H9 (cell line): ENCODE data around the gene POLR3H. TPM values are rescaled to one million over a fixed set of nuclear protein-coding genes. Genes with fewer than 3 reads are reported as not detected.

Experiments used
- DNase-seq: peaks from one replicate; pipeline ENCODE4 v3.0.0-alpha.2; 2017
- H2AFZ ChIP-seq: one replicate; pipeline ENCODE4 v1.6.1; 2013; ENCODE audit warnings: mild to moderate bottlenecking, low read length, control low read depth, moderate library complexity
- H2AK5ac ChIP-seq: 2 replicates; pipeline ENCODE4 v1.6.1; 2013; ENCODE audit warnings: low read length, control low read depth, mixed read lengths; ENCODE audit not compliant: insufficient read length
- H2BK120ac ChIP-seq: one replicate; pipeline ENCODE4 v1.6.1; 2013; ENCODE audit warnings: low read depth, mild to moderate bottlenecking, low read length, control low read depth, inconsistent platforms; ENCODE audit not compliant: poor library complexity, severe bottlenecking
- H2BK12ac ChIP-seq: 2 replicates; pipeline ENCODE4 v1.6.1; 2013; ENCODE audit warnings: low read length, control low read depth, mixed read lengths, low read depth; ENCODE audit not compliant: insufficient read length
- H2BK15ac ChIP-seq: 2 replicates; pipeline ENCODE4 v1.6.1; 2013; ENCODE audit warnings: low read depth, low read length, control low read depth
- H2BK20ac ChIP-seq: one replicate; pipeline ENCODE4 v1.6.1; 2013; ENCODE audit warnings: low read depth, mild to moderate bottlenecking, low read length, control low read depth, inconsistent platforms; ENCODE audit not compliant: poor library complexity, severe bottlenecking
- H2BK5ac ChIP-seq: 2 replicates; pipeline ENCODE4 v1.6.1; 2013; ENCODE audit warnings: low read length, control low read depth, mixed read lengths; ENCODE audit not compliant: insufficient read length
- H3K14ac ChIP-seq: 2 replicates; pipeline ENCODE4 v1.6.1; 2013; ENCODE audit warnings: low read length, control low read depth; ENCODE audit not compliant: insufficient read depth
- H3K18ac ChIP-seq: 2 replicates; pipeline ENCODE4 v1.6.1; 2013; ENCODE audit warnings: low read depth, mild to moderate bottlenecking, mixed read lengths, low read length, control low read depth; ENCODE audit not compliant: insufficient read length
- H3K23ac ChIP-seq: 2 replicates; pipeline ENCODE4 v1.6.1; 2013; ENCODE audit warnings: low read length, control low read depth, mixed read lengths, low read depth; ENCODE audit not compliant: insufficient read length
- H3K23me2 ChIP-seq: 2 replicates; pipeline ENCODE4 v1.6.1; 2013; ENCODE audit warnings: low read depth, mild to moderate bottlenecking, mixed read lengths, low read length, control low read depth; ENCODE audit not compliant: insufficient read length, poor library complexity, severe bottlenecking
- H3K27ac ChIP-seq: 2 replicates; pipeline ENCODE4 v1.5.1; 2013; ENCODE audit warnings: low read length, control low read depth, mixed read lengths, low read depth; ENCODE audit not compliant: insufficient read length
- H3K27me3 ChIP-seq: 2 replicates; pipeline ENCODE4 v1.6.1; 2013; ENCODE audit warnings: low read length, control low read depth, inconsistent platforms; ENCODE audit not compliant: insufficient read depth
- H3K4ac ChIP-seq: 2 replicates; pipeline ENCODE4 v1.6.1; 2013; ENCODE audit warnings: low read depth, mild to moderate bottlenecking, control low read depth, inconsistent platforms, low read length, moderate library complexity
- H3K4me1 ChIP-seq: 2 replicates; pipeline ENCODE4 v1.6.1; 2013; ENCODE audit warnings: low read length, control low read depth, inconsistent platforms; ENCODE audit not compliant: insufficient read depth
- H3K4me2 ChIP-seq: 2 replicates; pipeline ENCODE4 v1.6.1; 2013; ENCODE audit warnings: low read length, control low read depth, mixed read lengths; ENCODE audit not compliant: insufficient read length, insufficient read depth
- H3K56ac ChIP-seq: 2 replicates; pipeline ENCODE4 v1.6.1; 2013; ENCODE audit warnings: low read depth, mild to moderate bottlenecking, mixed read lengths, low read length, control low read depth; ENCODE audit not compliant: insufficient read length
- H3K79me1 ChIP-seq: 2 replicates; pipeline ENCODE4 v1.6.1; 2013; ENCODE audit warnings: low read depth, mild to moderate bottlenecking, moderate library complexity, low read length, control low read depth, inconsistent platforms; ENCODE audit not compliant: insufficient read depth, poor library complexity, severe bottlenecking
- H3K79me2 ChIP-seq: 2 replicates; pipeline ENCODE4 v1.6.1; 2013; ENCODE audit warnings: low read length, control low read depth, inconsistent platforms; ENCODE audit not compliant: insufficient read depth
- H3K9ac ChIP-seq: 2 replicates; pipeline ENCODE4 v1.6.1; 2013; ENCODE audit warnings: low read length, control low read depth, mixed read lengths; ENCODE audit not compliant: insufficient read length; ENCODE audit errors: extremely low read depth
- H3K9me3 ChIP-seq: one replicate; pipeline ENCODE4 v1.6.1; 2013; ENCODE audit warnings: low read depth, low read length, inconsistent platforms; ENCODE audit not compliant: control insufficient read depth
- H3T11ph ChIP-seq: one replicate; pipeline ENCODE4 v1.6.1; 2013; ENCODE audit warnings: mild to moderate bottlenecking, low read length, control low read depth, inconsistent platforms
- H4K20me1 ChIP-seq: one replicate; pipeline ENCODE4 v1.6.1; 2013; ENCODE audit not compliant: control insufficient read depth, insufficient read length, insufficient read depth
- H4K5ac ChIP-seq: 2 replicates; pipeline ENCODE4 v1.6.1; 2013; ENCODE audit warnings: low read depth, mild to moderate bottlenecking, mixed read lengths, low read length, control low read depth; ENCODE audit not compliant: insufficient read length
- H4K8ac ChIP-seq: replicated peaks from 2 replicates; pipeline ENCODE4 v1.6.1; 2013; ENCODE audit warnings: low read length, control low read depth, mixed read lengths, low read depth; ENCODE audit not compliant: insufficient read length
- H4K91ac ChIP-seq: 2 replicates; pipeline ENCODE4 v1.6.1; 2013; ENCODE audit warnings: low read depth, mild to moderate bottlenecking, moderate library complexity, mixed read lengths, low read length, control low read depth; ENCODE audit not compliant: insufficient read length
- H3K27ac Mint-ChIP-seq, 3 experiments: 2 replicates in 2 of 3; 3 replicates in 1 of 3; pipeline ENCODE4 v1.8.0; 2020 to 2021; ENCODE audit warnings: mixed read lengths in 3 of 3, mild to moderate bottlenecking in 1 of 3, moderate library complexity in 1 of 3
- H3K27me3 Mint-ChIP-seq: 2 replicates; pipeline ENCODE4 v1.8.0; 2021; ENCODE audit warnings: low read depth, mild to moderate bottlenecking, moderate library complexity, mixed read lengths
- H3K36me3 Mint-ChIP-seq, 3 experiments: 2 replicates in 2 of 3; 3 replicates in 1 of 3; pipeline ENCODE4 v1.8.0; 2020 to 2021; ENCODE audit warnings: low read depth in 3 of 3, mixed read lengths in 3 of 3; ENCODE audit not compliant: insufficient read depth in 1 of 3
- H3K4me1 Mint-ChIP-seq, 2 experiments: 2 replicates each; pipeline ENCODE4 v1.8.0; 2020; ENCODE audit warnings: mixed read lengths in 2 of 2
- H3K4me3 Mint-ChIP-seq, 2 experiments: 2 replicates in 1 of 2; 3 replicates in 1 of 2; pipeline ENCODE4 v1.8.0; 2020 to 2021; ENCODE audit warnings: mild to moderate bottlenecking in 2 of 2, mixed read lengths in 2 of 2, moderate library complexity in 1 of 2
- H3K9me3 Mint-ChIP-seq, 2 experiments: 2 replicates in 1 of 2; 3 replicates in 1 of 2; pipeline ENCODE4 v1.8.0; 2020; ENCODE audit warnings: mild to moderate bottlenecking in 2 of 2, mixed read lengths in 2 of 2, moderate library complexity in 1 of 2
- CTCF ChIP-seq: fragments of 200-600 bp; sonication (generic); conservative IDR thresholded peaks from 3 replicates; pipeline ENCODE4 v1.8.0; 2021; ENCODE audit warnings: antibody characterized with exemption, mild to moderate bottlenecking
- WGBS: extraction: QIAGEN DNeasy Blood & Tissue Kit; methylation state at CpG from one replicate; pipeline ENCODE4 v1.1.7; 2013; ENCODE audit warnings: missing lambda C conversion rate, low lambda C conversion rate, mixed read lengths; ENCODE audit not compliant: insufficient read length; ENCODE audit errors: extremely low coverage; 5-methylcytosine and 5-hydroxymethylcytosine counted together
- total RNA-seq: library from RNA; stranded (reverse); gene quantifications from 2 replicates; pipeline ENCODE4 v1.2.1, GENCODE V29; 2021

Gene POLR3H
- total RNA-seq, 1 experiment from 2014 or later, result 68.2 TPM

DNA sequence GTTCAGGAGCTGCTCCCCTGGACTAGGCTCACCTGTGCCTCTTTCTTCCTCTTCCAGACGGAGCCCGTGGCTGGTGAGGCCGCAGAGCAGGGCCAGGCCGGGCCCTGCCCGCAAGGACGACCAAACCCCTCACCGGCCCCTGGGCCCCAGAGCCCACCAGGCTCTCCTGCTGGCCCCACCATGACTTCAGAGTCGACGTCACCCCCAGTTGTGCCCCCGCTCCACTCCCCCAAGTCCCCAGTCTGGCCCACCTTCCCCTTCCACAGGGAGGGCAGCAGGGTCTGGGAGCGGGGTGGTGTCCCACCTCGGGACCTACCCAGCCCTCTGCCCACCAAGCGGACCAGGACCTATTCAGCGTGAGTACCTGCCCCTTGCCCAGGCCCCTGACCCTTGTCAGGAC, 27.5 kb upstream of the POLR3H start:
- Histone ChIP-seq H2BK5ac (no peak overlapping the region), H3T11ph (no peak overlapping the region), H4K8ac (no peak overlapping the region), H3K18ac (no peak overlapping the region), H2BK20ac (no peak overlapping the region), H3K23me2 (no peaks in the 10 kb centered on the region), H3K9ac (no peak overlapping the region), H2AK5ac (no peak overlapping the region), H3K79me2 (no peaks in the 10 kb centered on the region), H2BK120ac (no peak overlapping the region), H4K20me1 (no peaks in the 10 kb centered on the region), H3K9me3 (no peaks in the 10 kb centered on the region), H2AFZ (no peak overlapping the region), H3K4me2 (no peak overlapping the region), H3K23ac (no peak overlapping the region), H2BK12ac (no peak overlapping the region), H3K27me3 (no peaks in the 10 kb centered on the region), H3K79me1 (no peaks in the 10 kb centered on the region), H3K27ac (no peak overlapping the region), H3K14ac (no peak overlapping the region), H2BK15ac (no peak overlapping the region), H3K4me1 (0 out of 2 replicates have a peak, but pooled peaks cover 2% of the 10 kb centered on the region), H4K5ac (no peak overlapping the region), H3K56ac (no peak overlapping the region), H3K4ac (no peak overlapping the region), H4K91ac (no peak overlapping the region)
- Mint-ChIP-seq H3K4me3 (no peak overlapping the region), H3K27me3 (peaks cover 2% of the 10 kb centered on the region; the same call in 1 of the 2 replicates), H3K9me3 (no peaks in the 10 kb centered on the region), H3K36me3 (peaks cover 0 to 3% (median 3%) of the 10 kb centered on the region in 3 experiments; a peak in 3 of 7 replicates), H3K27ac (no peak overlapping the region; a peak in 1 of 7 replicates), H3K4me1 (no peaks in the 10 kb centered on the region; a peak in 1 of 4 replicates)
- WGBS, result no CpG with 5 or more reads among the region's 14 CpGs
- no peak for DNase-seq
- TF ChIP-seq CTCF, result no peak
